Measurements from ENCODE around the gene GPR137C.

The GPR137C gene

GRCh38 chr14:52686176-52686575 lies 133.5 kb downstream of the GPR137C start:
- DNase-seq, result no peak

Measured in activated effector memory CD4-positive, alpha-beta T cell treated with anti-CD3 and anti-CD28 coated beads, Interleukin-2, amount 50 U/mL, for 16 hours (primary cell).